HFF-Myc (cell line): Measurements from ENCODE around the gene SLC2A5.

Experiments
- DNase-seq: peaks from one replicate; pipeline ENCODE4 v3.0.0-alpha.2; 2011; ENCODE audit warnings: low read depth; ENCODE audit errors: extremely low read depth
- H3K4me3 ChIP-seq: replicated peaks from 2 replicates; pipeline ENCODE4 v1.5.1; 2011; ENCODE audit warnings: low read depth, mild to moderate bottlenecking, control low read depth, low read length
- CTCF ChIP-seq: IDR thresholded peaks from 2 replicates; pipeline ENCODE4 v1.5.1; 2012; ENCODE audit warnings: mild to moderate bottlenecking, low read depth, low read length, control low read depth; ENCODE audit errors: missing control alignments

Gene SLC2A5

GRCh38 chr1:8992936-8993687, 76.3 kb downstream of the SLC2A5 start:
- peak; percentile 6 for TF ChIP-seq CTCF
- no peak overlapping the region for H3K4me3 ChIP-seq
- DNase-seq = no peak

GRCh38 chr1:8989821-8990220, 79.6 kb downstream of the SLC2A5 start:
- no peak for DNase-seq
- TF ChIP-seq CTCF = no peak
- no peak overlapping the region for H3K4me3 ChIP-seq

GRCh38 chr1:8989061-8989460, 80.4 kb downstream of the SLC2A5 start:
- DNase-seq = no peak
- TF ChIP-seq CTCF = no peak
- no peak overlapping the region for H3K4me3 ChIP-seq

DNA sequence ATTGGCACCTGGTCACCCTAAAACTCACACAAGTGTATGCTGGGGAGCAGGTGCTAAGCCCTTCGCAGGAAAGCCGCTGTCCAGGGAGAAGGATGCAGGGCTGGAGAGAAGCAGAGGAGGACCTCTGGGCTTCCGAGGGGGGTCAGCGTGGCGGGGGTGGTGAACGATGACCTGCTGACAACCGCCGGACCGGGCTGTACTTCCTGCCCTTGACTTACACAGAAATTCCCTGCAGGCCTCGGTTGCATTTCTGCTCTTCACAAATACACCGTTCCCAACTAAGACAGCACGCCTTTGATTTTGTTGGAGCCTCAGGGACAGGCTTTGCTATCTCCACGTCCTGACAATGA, 80.8 kb downstream of the SLC2A5 start:
- no peak for TF ChIP-seq CTCF
- no peak for DNase-seq
- H3K4me3 ChIP-seq = no peak overlapping the region

DNA sequence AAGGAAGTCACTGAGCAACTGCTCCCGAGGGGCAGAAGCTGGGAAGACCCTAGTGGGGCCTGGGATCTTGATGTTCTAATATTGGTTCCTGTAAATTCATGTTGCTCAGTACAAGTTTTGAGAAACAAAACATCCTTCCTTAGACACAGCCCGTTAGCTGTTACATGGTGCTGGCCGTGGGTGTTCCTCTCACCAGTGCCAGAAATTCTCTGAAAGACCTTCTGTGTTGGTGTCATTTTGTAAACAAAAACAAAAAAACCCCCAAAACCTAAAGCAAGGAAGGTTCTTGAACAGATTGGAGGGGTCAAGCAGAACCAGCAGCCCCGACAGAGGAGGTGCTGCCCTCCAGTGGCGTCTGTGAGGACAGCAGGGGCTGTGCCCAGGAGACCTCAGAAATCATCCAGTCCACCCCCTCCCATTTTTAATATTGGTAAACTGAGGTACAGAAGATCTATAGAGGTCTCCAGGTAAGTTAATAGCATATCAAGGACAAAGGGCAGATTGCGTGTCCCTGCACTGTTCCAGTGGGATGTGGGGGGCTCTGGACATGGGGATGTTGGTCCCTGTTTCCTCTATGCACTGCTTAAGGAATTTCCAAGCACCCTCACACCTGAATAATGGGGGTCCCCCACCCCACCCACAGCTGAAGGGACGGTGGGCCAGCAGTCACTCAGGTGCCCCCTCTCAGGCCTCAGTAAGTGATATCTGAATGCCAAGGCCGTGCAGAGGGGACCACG, 81.4 kb downstream of the SLC2A5 start:
- TF ChIP-seq CTCF = peak; percentile 91
- no peak overlapping the region for H3K4me3 ChIP-seq
- no peak for DNase-seq

- no peak overlapping the region for H3K4me3 ChIP-seq
- no peak for TF ChIP-seq CTCF
- no peak for DNase-seq
Observed at GRCh38 chr1:8986814-8987190, 82.6 kb downstream of the SLC2A5 start.
